ENCODE data around the gene APEH. TPM values are rescaled to one million over a fixed set of nuclear protein-coding genes. Genes with fewer than 3 reads are reported as not detected.
"Not testable (repeated sequence)": the region's sequence is repeated elsewhere in the genome, so short reads cannot be mapped to it uniquely, and the experiment has no call there.

Gene APEH
- polyA plus RNA-seq, 3 donors: 66.1 to 105 (median 92.6) TPM

GRCh38 chr3:49683162-49683561 is 9.0 kb downstream of the APEH start:
- Histone ChIP-seq H2AFZ (ENCODE audit: insufficient read depth, low read depth, low read length, poor library complexity, severe bottlenecking) (no peak overlapping the region), H3K27ac (ENCODE audit: low read depth in 1 of 2, low read length in 2 of 2) (no peak overlapping the region), H3K4me3 (replicated peaks in 1 of 3; ENCODE audit: low read depth in 2 of 3, low read length in 3 of 3) (no peak overlapping the region), H3K9me3 (replicated peaks in 1 of 2; ENCODE audit: control insufficient read depth in 1 of 2, insufficient read depth in 1 of 2, low read length in 2 of 2) (no peaks in the 10 kb centered on the region), H4K20me1 (ENCODE audit: insufficient read depth, low read length) (no peaks in the 10 kb centered on the region), H3K79me2 (ENCODE audit: insufficient read depth, low read length) (no peaks in the 10 kb centered on the region), H3K27me3 (ENCODE audit: control insufficient read depth in 2 of 2, insufficient read depth in 2 of 2, low read length in 2 of 2) (peaks cover 0 to 27% of the 10 kb centered on the region in 2 donors), H3K9ac (ENCODE audit: insufficient read depth, low read length, poor library complexity, severe bottlenecking) (no peak overlapping the region), H3K36me3 (replicated peaks in 1 of 2; ENCODE audit: control insufficient read depth in 1 of 2, insufficient read depth in 2 of 2, low read length in 2 of 2) (peaks cover 57 to 66% of the 10 kb centered on the region in 2 donors), H3K4me2 (replicated peaks; ENCODE audit: extremely low read depth, low read length, poor library complexity, severe bottlenecking) (no peak overlapping the region), H3K4me1 (ENCODE audit: control insufficient read depth in 1 of 2, insufficient read depth in 2 of 2, low read length in 2 of 2) (peaks cover 0 to 5% of the 10 kb centered on the region in 2 donors)
- intact Hi-C loops (cut with micrococcal nuclease): no loop called here
- Mint-ChIP-seq H3K36me3 (peaks cover 66 to 72% of the 10 kb centered on the region in 2 donors), H3K9me3 (peaks cover 0 to 6% (median 0%) of the 10 kb centered on the region in 7 donors), H3K4me1 (peaks cover 13% of the 10 kb centered on the region), H3K27me3 (ENCODE audit: low read depth in 3 of 3) (peaks cover 23 to 32% (median 32%) of the 10 kb centered on the region in 3 donors), H3K27ac (no peak overlapping the region), H3K4me3 (no peak overlapping the region)
- no peak for TF ChIP-seq CTCF (IDR thresholded peaks at IDR 0.05)
- 100% methylated on average over 2 of the region's 6 CpGs for WGBS (ENCODE audit: insufficient coverage)
- DNase-seq: no peak

GRCh38 chr3:49684453-49684852 is 10.3 kb downstream of the APEH start:
- H3K9me3 ChIP-seq (replicated peaks in 1 of 2; ENCODE audit: control insufficient read depth in 1 of 2, insufficient read depth in 1 of 2, low read length in 2 of 2); H2AFZ ChIP-seq (ENCODE audit: insufficient read depth, low read depth, low read length, poor library complexity, severe bottlenecking); DNase-seq; H3K4me3 ChIP-seq (replicated peaks in 1 of 3; ENCODE audit: low read depth in 2 of 3, low read length in 3 of 3); H3K9me3 Mint-ChIP-seq; H3K79me2 ChIP-seq (ENCODE audit: insufficient read depth, low read length); H3K4me2 ChIP-seq (replicated peaks; ENCODE audit: extremely low read depth, low read length, poor library complexity, severe bottlenecking); H3K27ac ChIP-seq (ENCODE audit: low read depth in 1 of 2, low read length in 2 of 2); intact Hi-C loops (cut with micrococcal nuclease); H3K27ac Mint-ChIP-seq; H3K9ac ChIP-seq (ENCODE audit: insufficient read depth, low read length, poor library complexity, severe bottlenecking); H4K20me1 ChIP-seq (ENCODE audit: insufficient read depth, low read length); H3K4me3 Mint-ChIP-seq: not testable (repeated sequence)
- Mint-ChIP-seq H3K27me3 (ENCODE audit: low read depth in 3 of 3) (peaks cover 23 to 34% (median 32%) of the 10 kb centered on the region in 3 donors), H3K36me3 (peaks cover 55 to 59% of the 10 kb centered on the region in 2 donors), H3K4me1 (peaks cover 22% of the 10 kb centered on the region)
- H3K27me3 ChIP-seq (ENCODE audit: control insufficient read depth in 2 of 2, insufficient read depth in 2 of 2, low read length in 2 of 2): peaks cover 0 to 27% of the 10 kb centered on the region in 2 donors
- 100% methylated on average over 1 of the region's 2 CpGs for WGBS (ENCODE audit: insufficient coverage)
- H3K36me3 ChIP-seq (replicated peaks in 1 of 2; ENCODE audit: control insufficient read depth in 1 of 2, insufficient read depth in 2 of 2, low read length in 2 of 2): peaks cover 45 to 53% of the 10 kb centered on the region in 2 donors
- H3K4me1 ChIP-seq (ENCODE audit: control insufficient read depth in 1 of 2, insufficient read depth in 2 of 2, low read length in 2 of 2): peaks cover 9 to 12% of the 10 kb centered on the region in 2 donors

GRCh38 chr3:49685103-49685502 is 11.0 kb downstream of the APEH start:
- H2AFZ ChIP-seq (ENCODE audit: insufficient read depth, low read depth, low read length, poor library complexity, severe bottlenecking); DNase-seq; H3K9me3 Mint-ChIP-seq; H3K9ac ChIP-seq (ENCODE audit: insufficient read depth, low read length, poor library complexity, severe bottlenecking); H3K4me3 ChIP-seq (replicated peaks in 1 of 3; ENCODE audit: low read depth in 2 of 3, low read length in 3 of 3); H3K27ac Mint-ChIP-seq; H3K79me2 ChIP-seq (ENCODE audit: insufficient read depth, low read length); H4K20me1 ChIP-seq (ENCODE audit: insufficient read depth, low read length); H3K9me3 ChIP-seq (replicated peaks in 1 of 2; ENCODE audit: control insufficient read depth in 1 of 2, insufficient read depth in 1 of 2, low read length in 2 of 2); H3K4me2 ChIP-seq (replicated peaks; ENCODE audit: extremely low read depth, low read length, poor library complexity, severe bottlenecking); intact Hi-C loops (cut with micrococcal nuclease); H3K27ac ChIP-seq (ENCODE audit: low read depth in 1 of 2, low read length in 2 of 2): not testable (repeated sequence)
- Histone ChIP-seq H3K27me3 (ENCODE audit: control insufficient read depth in 2 of 2, insufficient read depth in 2 of 2, low read length in 2 of 2) (peaks cover 0 to 27% of the 10 kb centered on the region in 2 donors), H3K36me3 (replicated peaks in 1 of 2; ENCODE audit: control insufficient read depth in 1 of 2, insufficient read depth in 2 of 2, low read length in 2 of 2) (peaks cover 38 to 47% of the 10 kb centered on the region in 2 donors), H3K4me1 (ENCODE audit: control insufficient read depth in 1 of 2, insufficient read depth in 2 of 2, low read length in 2 of 2) (peaks cover 15 to 16% of the 10 kb centered on the region in 2 donors)
- H3K4me3 Mint-ChIP-seq: peak overlapping the region in 1 of 2 donors; percentile 65
- peaks cover 50 to 52% of the 10 kb centered on the region in 2 donors for H3K36me3 Mint-ChIP-seq
- no CpG with 5 or more reads among the region's 10 CpGs for WGBS (ENCODE audit: insufficient coverage)
- H3K4me1 Mint-ChIP-seq: peaks cover 26% of the 10 kb centered on the region
- peaks cover 23 to 34% (median 32%) of the 10 kb centered on the region in 3 donors for H3K27me3 Mint-ChIP-seq (ENCODE audit: low read depth in 3 of 3)

- H3K4me2 ChIP-seq (replicated peaks; ENCODE audit: extremely low read depth, low read length, poor library complexity, severe bottlenecking); intact Hi-C loops (cut with micrococcal nuclease): not testable (repeated sequence)
- peaks cover 42 to 45% of the 10 kb centered on the region in 2 donors for H3K36me3 Mint-ChIP-seq
Observed at GRCh38 chr3:49685846-49686245, 11.7 kb downstream of the APEH start.

More at GRCh38 chr3:49685846-49686245, 11.7 kb downstream of the APEH start:
- Histone ChIP-seq H3K36me3 (replicated peaks in 1 of 2; ENCODE audit: control insufficient read depth in 1 of 2, insufficient read depth in 2 of 2, low read length in 2 of 2) (peaks cover 31 to 39% of the 10 kb centered on the region in 2 donors), H3K4me1 (ENCODE audit: control insufficient read depth in 1 of 2, insufficient read depth in 2 of 2, low read length in 2 of 2) (peaks cover 22 to 24% of the 10 kb centered on the region in 2 donors), H3K79me2 (ENCODE audit: insufficient read depth, low read length) (peaks cover 15% of the 10 kb centered on the region), H3K27me3 (ENCODE audit: control insufficient read depth in 2 of 2, insufficient read depth in 2 of 2, low read length in 2 of 2) (peaks cover 0 to 27% of the 10 kb centered on the region in 2 donors)
- not testable (repeated sequence) for DNase-seq; H3K4me3 ChIP-seq (replicated peaks in 1 of 3; ENCODE audit: low read depth in 2 of 3, low read length in 3 of 3); H3K9me3 ChIP-seq (replicated peaks in 1 of 2; ENCODE audit: control insufficient read depth in 1 of 2, insufficient read depth in 1 of 2, low read length in 2 of 2); H3K9ac ChIP-seq (ENCODE audit: insufficient read depth, low read length, poor library complexity, severe bottlenecking); H3K27ac ChIP-seq (ENCODE audit: low read depth in 1 of 2, low read length in 2 of 2); H3K9me3 Mint-ChIP-seq; H4K20me1 ChIP-seq (ENCODE audit: insufficient read depth, low read length); H3K27ac Mint-ChIP-seq; H2AFZ ChIP-seq (ENCODE audit: insufficient read depth, low read depth, low read length, poor library complexity, severe bottlenecking)
- H3K27me3 Mint-ChIP-seq (ENCODE audit: low read depth in 3 of 3): peaks cover 23 to 34% (median 32%) of the 10 kb centered on the region in 3 donors
- 26% methylated on average over 29 of the region's 36 CpGs for WGBS (ENCODE audit: insufficient coverage)
- peaks cover 33% of the 10 kb centered on the region for H3K4me1 Mint-ChIP-seq
- H3K4me3 Mint-ChIP-seq: peak overlapping the region in 1 of 2 donors; percentile 35

All from CD14-positive monocyte (primary cell).